ENCODE measurements around the gene INPP5D.

- TF ChIP-seq JUND (IDR thresholded peaks at IDR 0.05; ENCODE audit: low read length) (no peak), MAX (IDR thresholded peaks at IDR 0.05) (no peak), CTCF (IDR thresholded peaks at IDR 0.05; ENCODE audit: control extremely low read depth in 1 of 3, insufficient read depth in 1 of 3, low read depth in 1 of 3, low read length in 3 of 3) (no peak), EZH2 (IDR thresholded peaks at IDR 0.05; ENCODE audit: low read depth, low read length, severe bottlenecking) (no peak), ATF2 (IDR thresholded peaks at IDR 0.05; ENCODE audit: low read length) (no peak), POLR2A (IDR thresholded peaks at IDR 0.05; ENCODE audit: control extremely low read depth in 1 of 2, low read depth in 2 of 2, low read length in 2 of 2) (no peak), EP300 (IDR thresholded peaks at IDR 0.05; ENCODE audit: borderline replicate concordance in 1 of 2, low read depth in 2 of 2, low read length in 2 of 2) (no peak), TBP (IDR thresholded peaks at IDR 0.05; ENCODE audit: low read depth, low read length) (no peak), E2F6 (IDR thresholded peaks at IDR 0.05) (no peak), POLR2AphosphoS5 (IDR thresholded peaks at IDR 0.05; ENCODE audit: low read depth, low read length) (no peak), RXRA (IDR thresholded peaks at IDR 0.05; ENCODE audit: insufficient read depth, low read depth, low read length) (no peak), JUN (IDR thresholded peaks at IDR 0.05; ENCODE audit: low read depth, low read length) (no peak), CBX5 (IDR thresholded peaks at IDR 0.05; ENCODE audit: low read depth, low read length) (no peak)
These were observed 128.9 kb downstream of the INPP5D start for GRCh38 chr2:233189025-233189424.

All from H1 (cell line).